Gastrocnemius medialis (tissue), 4 donors: ENCODE measurements around the gene CFAP46.

Experiments used
- CTCF ChIP-seq, 5 experiments: fragments of 450-650 bp in 3 of 5; fragments of 200-600 bp in 2 of 5; sonication (generic) in 2 of 5; IDR thresholded peaks in 4 of 5; conservative IDR thresholded peaks in 1 of 5; 1 replicate in 4 of 5; 2 replicates in 1 of 5; pipeline ENCODE4 v1.5.1; 2016 to 2019; ENCODE audit warnings: antibody characterized with exemption in 5 of 5, mild to moderate bottlenecking in 3 of 5, moderate library complexity in 3 of 5
- POLR2A ChIP-seq, 2 donors: fragments of 450-650 bp; IDR thresholded peaks; one replicate each; pipeline ENCODE4 v1.6.1; 2017; ENCODE audit warnings: antibody characterized with exemption in 2 of 2, mild to moderate bottlenecking in 2 of 2, moderate library complexity in 2 of 2

GRCh38 chr10:132838346-132838970 is 103.9 kb downstream of the CFAP46 start:
- TF ChIP-seq CTCF (IDR thresholded peaks at IDR 0.05 in 4 of 5, conservative IDR thresholded peaks at IDR 0.05 in 1 of 5) (no peak), POLR2A (IDR thresholded peaks at IDR 0.05) (no peak)
